HT-29 (cell line): Measurements from ENCODE around the gene SCAI. TPM values are rescaled to one million over a fixed set of nuclear protein-coding genes. Genes with fewer than 3 reads are reported as not detected.
"Not testable (repeated sequence)": the region's sequence is repeated elsewhere in the genome, so short reads cannot be mapped to it uniquely, and the experiment has no call there.

Experiments used
- DNase-seq: peaks from one replicate; pipeline ENCODE4 v3.0.0-alpha.2; 2015; ENCODE audit warnings: low spot score
- total RNA-seq: library from RNA; depleted of rRNA; stranded (reverse); fragments of >200 nt; shearing (Covaris generic); gene quantifications from 2 replicates; pipeline ENCODE4 v1.2.3, GENCODE V29; 2014

The SCAI gene
- total RNA-seq, 1 experiment from 2014 or later: 3.9 TPM

GRCh38 chr9:125106285-125106893 lies 36.9 kb downstream of the SCAI start:
- DNase-seq: peak; percentile 5

- no peak for DNase-seq
Measured at GRCh38 chr9:125103770-125104460, 39.4 kb downstream of the SCAI start.

- no peak for DNase-seq
Measured at GRCh38 chr9:125103021-125103420, 40.3 kb downstream of the SCAI start.

- no peak for DNase-seq
Measured at GRCh38 chr9:125100822-125101221, 42.5 kb downstream of the SCAI start.

GRCh38 chr9:125099816-125100215 lies 43.5 kb downstream of the SCAI start:
- no peak for DNase-seq

- no peak for DNase-seq
Measured at GRCh38 chr9:125095821-125096443, 47.4 kb downstream of the SCAI start.

- DNase-seq: no peak
Measured at GRCh38 chr9:125091121-125091520, 52.2 kb downstream of the SCAI start.

GRCh38 chr9:125089331-125089730 lies 54.0 kb downstream of the SCAI start:
- DNase-seq: no peak

- no peak for DNase-seq
Measured at GRCh38 chr9:125088752-125089151, 54.6 kb downstream of the SCAI start.

- DNase-seq: no peak
Measured at GRCh38 chr9:125085703-125086477, 57.4 kb downstream of the SCAI start.

GRCh38 chr9:125082197-125082596 lies 61.1 kb downstream of the SCAI start:
- not testable (repeated sequence) for DNase-seq

- not testable (repeated sequence) for DNase-seq
Measured at GRCh38 chr9:125080797-125081196, 62.5 kb downstream of the SCAI start.

GRCh38 chr9:125079931-125080330 lies 63.4 kb downstream of the SCAI start:
- no peak for DNase-seq

GRCh38 chr9:125075997-125076396 lies 67.3 kb downstream of the SCAI start:
- DNase-seq: no peak

- DNase-seq: no peak
Measured at GRCh38 chr9:125074976-125075375, 68.4 kb downstream of the SCAI start.

- DNase-seq: no peak
Measured at GRCh38 chr9:125066839-125067619, 76.3 kb downstream of the SCAI start.

GRCh38 chr9:125061391-125061790 lies 81.9 kb downstream of the SCAI start:
- DNase-seq: no peak

GRCh38 chr9:125049212-125050049 lies 93.9 kb downstream of the SCAI start:
- no peak for DNase-seq

- DNase-seq: no peak
Measured at GRCh38 chr9:125043631-125044030, 99.7 kb downstream of the SCAI start.

GRCh38 chr9:125043148-125043547 lies 100.2 kb downstream of the SCAI start:
- DNase-seq: no peak
